ENCODE results near the gene VWA3A. TPM values are rescaled to one million over a fixed set of nuclear protein-coding genes. Genes with fewer than 3 reads are reported as not detected.

VWA3A gene, protein sequence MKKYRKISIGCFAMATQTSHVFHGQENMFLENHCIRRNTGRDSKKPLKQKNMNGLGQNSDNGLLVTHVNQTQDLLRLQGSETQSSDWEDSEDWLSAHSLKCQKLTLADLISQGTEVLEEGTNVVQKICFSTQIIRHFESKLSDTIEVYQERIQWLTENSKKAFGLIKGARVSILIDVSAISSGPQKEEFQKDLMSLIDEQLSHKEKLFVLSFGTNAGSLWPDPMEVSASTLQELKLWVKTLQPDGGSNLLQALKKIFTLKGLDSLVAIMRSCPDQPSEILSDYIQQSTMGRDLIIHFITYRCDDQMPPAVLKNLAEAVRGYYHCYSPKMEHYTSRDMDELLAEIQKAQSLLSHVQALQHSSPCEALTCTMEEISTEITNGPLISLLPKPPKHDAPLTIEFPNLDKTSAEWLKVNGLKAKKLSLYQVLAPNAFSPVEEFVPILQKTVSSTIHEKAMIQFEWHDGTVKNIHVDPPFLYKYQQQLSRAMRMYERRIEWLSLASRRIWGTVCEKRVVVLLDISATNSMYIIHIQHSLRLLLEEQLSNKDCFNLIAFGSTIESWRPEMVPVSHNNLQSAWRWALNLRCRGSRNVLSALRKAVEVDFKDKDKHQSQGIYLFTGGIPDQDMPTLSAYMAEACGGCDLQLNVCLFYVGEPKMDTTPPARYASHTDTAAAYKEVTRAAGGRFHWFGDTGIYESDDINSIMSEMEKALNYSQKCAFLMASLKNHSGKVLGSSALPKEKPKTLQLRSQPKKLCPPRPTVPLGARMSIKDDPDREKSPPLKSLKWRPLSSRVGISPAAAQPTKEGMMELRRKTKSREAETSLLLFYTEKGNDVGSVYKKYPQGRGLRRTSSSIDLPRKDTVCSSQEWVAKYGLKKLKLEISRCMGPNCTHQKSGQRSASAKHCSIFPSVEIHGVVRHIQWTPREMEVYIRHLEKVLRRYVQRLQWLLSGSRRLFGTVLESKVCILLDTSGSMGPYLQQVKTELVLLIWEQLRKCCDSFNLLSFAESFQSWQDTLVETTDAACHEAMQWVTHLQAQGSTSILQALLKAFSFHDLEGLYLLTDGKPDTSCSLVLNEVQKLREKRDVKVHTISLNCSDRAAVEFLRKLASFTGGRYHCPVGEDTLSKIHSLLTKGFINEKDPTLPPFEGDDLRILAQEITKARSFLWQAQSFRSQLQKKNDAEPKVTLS
- total RNA-seq: 0.29 TPM in 1 of 2 replicates, not detected in the other

GRCh38 chr16:22092143-22092933 lies at the start of gene VWA3A:
VWA3A (plus strand) TSS chr16:22092541; CDS start chr16:22092638, 97 bp downstream.

GRCh38 chr16:22161999-22162655 lies 69.8 kb downstream of the VWA3A start, which contains the start of gene SDR42E2:
SDR42E2 (plus strand) TSS chr16:22162506; CDS start chr16:22165583, 3,077 bp downstream.

GRCh38 chr16:22206013-22206841 lies 113.9 kb downstream of the VWA3A start, which contains the start of gene EEF2K:
EEF2K (plus strand) TSS chr16:22206278; CDS start chr16:22225730, 19,452 bp downstream.

Other genes starting within 250 kb of the VWA3A start
- 69.1 and 105 TPM in 2 replicates for gene NPIPB4, start 234.8 kb upstream of the VWA3A start, total RNA-seq
- gene UQCRC2, start 139.2 kb upstream of the VWA3A start, total RNA-seq: 237 and 256 TPM in 2 replicates
- not detected in 2 replicates for gene PDZD9, start 91.4 kb upstream of the VWA3A start, total RNA-seq
- gene MOSMO, start 84.4 kb upstream of the VWA3A start, total RNA-seq: 45.6 and 52.0 TPM in 2 replicates
- 0.07 and 0.13 TPM in 2 replicates for gene SDR42E2, start 70.0 kb downstream of the VWA3A start, total RNA-seq
- gene EEF2K, start 113.7 kb downstream of the VWA3A start, total RNA-seq: 47.7 and 59.4 TPM in 2 replicates
- 38.2 and 42.1 TPM in 2 replicates for gene POLR3E, start 204.9 kb downstream of the VWA3A start, total RNA-seq